ENCODE data around the gene HOGA1. TPM values are rescaled to one million over a fixed set of nuclear protein-coding genes. Genes with fewer than 3 reads are reported as not detected.
A peak's percentile ranks its signal among the peaks of the same experiment; 100 is the strongest.
"Not testable (repeated sequence)": the region's sequence is repeated elsewhere in the genome, so short reads cannot be mapped to it uniquely, and the experiment has no call there.

The HOGA1 gene
- total RNA-seq, 1 experiment from 2014 or later, result not detected

DNA sequence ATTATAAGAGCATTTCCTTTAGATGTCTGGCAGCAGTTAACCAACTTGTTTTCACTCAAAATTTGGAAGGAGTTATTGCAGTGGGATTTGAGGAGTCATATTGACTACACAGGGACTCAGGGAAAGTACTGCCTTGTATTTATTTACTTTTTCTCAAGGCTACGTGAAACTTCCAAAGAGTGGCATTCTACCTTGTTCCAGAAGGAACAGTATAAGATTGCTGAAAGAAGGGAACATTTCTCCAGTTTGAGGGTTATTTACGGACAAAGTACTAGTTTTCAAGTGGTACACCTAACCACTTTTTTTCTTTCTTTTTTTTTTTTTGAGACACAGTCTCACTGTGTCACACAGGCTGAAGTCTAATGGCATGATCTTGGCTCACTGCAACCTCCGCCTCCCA, 44.0 kb downstream of the HOGA1 start:
- no peaks in the 10 kb centered on the region for H4K20me1 ChIP-seq (ENCODE audit: insufficient read depth, low read depth, low read length)
- H3K4me3 ChIP-seq (ENCODE audit: low read length), result no peak overlapping the region
- no peak overlapping the region for H3K27ac ChIP-seq (ENCODE audit: low read length)
- H3K9me2 ChIP-seq (replicated peaks; ENCODE audit: insufficient read depth, low read length), result no peaks in the 10 kb centered on the region
- no peaks in the 10 kb centered on the region for H3K36me3 ChIP-seq (ENCODE audit: insufficient read depth, low read length)
- H3K27me3 ChIP-seq (ENCODE audit: low read length), result no peaks in the 10 kb centered on the region
- no peak overlapping the region for H3K9ac ChIP-seq (ENCODE audit: low read length)
- no peaks in the 10 kb centered on the region for H3K79me2 ChIP-seq (ENCODE audit: low read length)
- no peak for DNase-seq
- H3K4me2 ChIP-seq (ENCODE audit: low read depth, low read length, poor library complexity, severe bottlenecking), result no peak overlapping the region
- no peaks in the 10 kb centered on the region for H3K9me3 ChIP-seq (ENCODE audit: low read length)
- H2AFZ ChIP-seq (ENCODE audit: low read length), result no peak overlapping the region
- no peaks in the 10 kb centered on the region for H3K4me1 ChIP-seq (ENCODE audit: low read length)

DNA sequence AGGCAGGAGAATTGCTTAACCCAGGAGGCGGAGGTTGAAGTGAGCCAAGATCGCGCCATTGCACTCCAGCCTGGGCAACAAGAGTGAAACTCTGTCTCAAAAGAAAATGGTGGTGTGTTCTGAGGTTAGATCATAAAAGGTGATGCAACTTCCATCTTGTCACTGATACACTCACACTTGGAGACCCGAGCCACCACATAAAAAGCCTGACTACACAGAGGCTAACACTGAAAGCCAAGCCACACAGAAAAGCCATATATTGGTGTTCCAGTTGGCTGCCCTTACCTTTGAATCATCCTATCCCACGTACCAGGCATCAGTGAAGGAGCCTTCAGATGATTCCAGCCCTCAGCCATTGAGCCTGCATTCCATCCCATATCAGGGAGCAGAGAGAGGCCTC, 45.1 kb downstream of the HOGA1 start:
- no peaks in the 10 kb centered on the region for H3K27me3 ChIP-seq (ENCODE audit: low read length)
- no peak overlapping the region for H3K27ac ChIP-seq (ENCODE audit: low read length)
- H3K9me3 ChIP-seq (ENCODE audit: low read length), result no peaks in the 10 kb centered on the region
- no peak overlapping the region for H2AFZ ChIP-seq (ENCODE audit: low read length)
- H3K36me3 ChIP-seq (ENCODE audit: insufficient read depth, low read length), result no peaks in the 10 kb centered on the region
- no peak overlapping the region for H3K4me3 ChIP-seq (ENCODE audit: low read length)
- no peak overlapping the region for H3K9ac ChIP-seq (ENCODE audit: low read length)
- H4K20me1 ChIP-seq (ENCODE audit: insufficient read depth, low read depth, low read length), result no peaks in the 10 kb centered on the region
- DNase-seq, result no peak
- no peaks in the 10 kb centered on the region for H3K9me2 ChIP-seq (replicated peaks; ENCODE audit: insufficient read depth, low read length)
- H3K4me1 ChIP-seq (ENCODE audit: low read length), result no peaks in the 10 kb centered on the region
- no peak overlapping the region for H3K4me2 ChIP-seq (ENCODE audit: low read depth, low read length, poor library complexity, severe bottlenecking)
- H3K79me2 ChIP-seq (ENCODE audit: low read length), result no peaks in the 10 kb centered on the region

DNA sequence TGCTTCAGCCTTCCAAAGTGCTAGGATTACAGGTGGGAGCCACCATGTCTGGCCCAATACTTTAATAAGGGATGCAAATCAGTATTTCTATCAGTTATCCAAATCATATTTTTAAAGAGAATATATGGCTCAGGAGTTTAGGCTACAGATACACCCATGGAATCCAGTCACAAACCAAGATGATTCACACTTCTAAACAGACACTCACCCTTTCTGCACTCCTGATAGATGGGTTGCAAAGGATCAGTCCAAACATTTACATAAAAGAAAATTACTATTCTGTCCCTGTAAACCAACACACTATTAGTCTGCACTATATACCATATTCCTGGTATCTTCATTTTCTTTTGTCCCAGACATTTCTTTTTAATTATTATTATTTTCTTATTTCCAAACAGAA, 46.9 kb downstream of the HOGA1 start:
- H3K9me3 ChIP-seq (ENCODE audit: low read length), result no peaks in the 10 kb centered on the region
- no peak overlapping the region for H3K4me2 ChIP-seq (ENCODE audit: low read depth, low read length, poor library complexity, severe bottlenecking)
- no peaks in the 10 kb centered on the region for H3K9me2 ChIP-seq (replicated peaks; ENCODE audit: insufficient read depth, low read length)
- H3K27me3 ChIP-seq (ENCODE audit: low read length), result no peaks in the 10 kb centered on the region
- H3K9ac ChIP-seq (ENCODE audit: low read length), result no peak overlapping the region
- no peak overlapping the region for H3K4me3 ChIP-seq (ENCODE audit: low read length)
- no peak for DNase-seq
- H4K20me1 ChIP-seq (ENCODE audit: insufficient read depth, low read depth, low read length), result no peaks in the 10 kb centered on the region
- H2AFZ ChIP-seq (ENCODE audit: low read length), result no peak overlapping the region
- no peak overlapping the region for H3K27ac ChIP-seq (ENCODE audit: low read length)
- no peaks in the 10 kb centered on the region for H3K4me1 ChIP-seq (ENCODE audit: low read length)
- no peaks in the 10 kb centered on the region for H3K36me3 ChIP-seq (ENCODE audit: insufficient read depth, low read length)
- no peaks in the 10 kb centered on the region for H3K79me2 ChIP-seq (ENCODE audit: low read length)

DNA sequence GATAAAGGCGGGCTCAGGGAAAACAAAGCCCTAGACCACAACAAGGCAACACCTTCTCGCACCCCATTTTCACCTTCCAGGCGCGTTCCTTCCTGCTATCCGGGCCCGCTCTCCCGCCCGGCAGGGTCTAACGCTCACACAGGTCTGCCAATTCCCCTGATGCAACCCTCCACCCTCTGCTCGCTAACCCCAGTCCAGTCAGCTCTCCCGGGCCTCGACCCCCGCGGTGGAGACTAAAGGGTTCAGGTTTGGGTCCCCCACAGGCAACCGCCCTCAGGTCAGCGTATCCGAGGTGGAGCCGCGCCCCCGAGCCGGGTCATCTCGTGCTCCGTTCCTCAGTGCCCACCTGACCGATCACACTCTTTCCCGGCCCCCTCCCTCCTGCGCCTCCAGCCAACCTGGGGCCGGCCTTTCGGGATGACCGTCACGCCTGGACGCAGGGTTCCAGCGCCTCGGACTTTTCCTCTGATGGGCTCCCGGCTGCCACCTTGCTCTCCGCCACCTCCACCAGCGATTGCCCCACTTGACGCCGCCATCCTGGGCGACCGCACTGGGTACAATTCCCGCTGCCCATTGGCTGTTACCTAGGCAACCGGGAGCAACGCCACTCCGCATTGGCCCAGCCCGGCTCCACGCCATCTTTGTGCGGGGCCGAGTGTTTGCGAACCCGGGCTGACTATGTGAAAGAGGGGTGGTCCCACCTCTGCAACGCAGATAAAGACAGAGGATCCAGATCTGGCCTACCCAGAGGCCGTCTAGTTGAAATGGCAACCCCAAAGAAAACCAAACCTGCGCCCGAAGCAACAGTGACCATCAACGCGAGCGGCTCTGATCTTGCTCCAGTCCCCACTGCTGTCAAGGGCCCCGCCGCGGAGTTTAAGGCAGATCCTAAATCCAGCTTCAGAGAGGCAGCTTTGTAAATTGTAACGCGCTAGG, 49.0 kb downstream of the HOGA1 start, which contains the start of gene MORN4:
TSS of gene MORN4 (minus strand) at position 552 of the 936 bp plus-strand sequence. CDS start 13,847 bp downstream, outside the sequence.
- H3K79me2 ChIP-seq (ENCODE audit: low read length), result no peaks in the 10 kb centered on the region
- no peak within 1 kb of the TSS for H3K27ac ChIP-seq (ENCODE audit: low read length)
- no peak for DNase-seq
- H3K4me3 ChIP-seq (ENCODE audit: low read length), result no peak within 1 kb of the TSS
- no peaks in the 10 kb centered on the region for H3K36me3 ChIP-seq (ENCODE audit: insufficient read depth, low read length)
- no peaks in the 10 kb centered on the region for H4K20me1 ChIP-seq (ENCODE audit: insufficient read depth, low read depth, low read length)
- H3K9ac ChIP-seq (ENCODE audit: low read length), result no peak within 1 kb of the TSS
- H3K27me3 ChIP-seq (ENCODE audit: low read length), result no peaks in the 10 kb centered on the region
- H2AFZ ChIP-seq (ENCODE audit: low read length), result no peak within 1 kb of the TSS
- no peaks in the 10 kb centered on the region for H3K4me1 ChIP-seq (ENCODE audit: low read length)
- H3K9me2 ChIP-seq (replicated peaks; ENCODE audit: insufficient read depth, low read length), result no peaks in the 10 kb centered on the region
- H3K9me3 ChIP-seq (ENCODE audit: low read length), result no peaks in the 10 kb centered on the region
- no peak within 1 kb of the TSS for H3K4me2 ChIP-seq (ENCODE audit: low read depth, low read length, poor library complexity, severe bottlenecking)

DNA sequence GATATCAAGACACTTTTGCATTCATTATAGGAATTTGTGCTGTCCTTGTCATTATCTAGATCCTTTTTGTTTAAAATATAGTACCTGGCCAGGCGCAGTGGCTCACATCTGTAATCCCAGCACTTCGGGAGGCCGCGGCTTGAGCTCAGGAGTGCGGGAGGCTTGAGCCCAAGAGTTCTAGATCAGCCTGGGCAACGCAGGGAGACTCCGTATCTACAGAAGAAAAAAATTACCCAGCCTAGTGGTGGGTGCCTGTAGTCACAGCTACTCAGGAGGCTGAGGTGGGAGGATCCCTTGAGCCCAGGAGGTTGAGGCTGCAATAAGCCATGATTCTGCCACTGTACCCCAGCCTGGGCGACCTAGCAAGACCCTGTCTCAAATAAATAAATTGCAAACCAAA, 49.7 kb downstream of the HOGA1 start:
- Histone ChIP-seq H3K79me2 (ENCODE audit: low read length) (no peaks in the 10 kb centered on the region), H3K27me3 (ENCODE audit: low read length) (no peaks in the 10 kb centered on the region), H3K4me3 (ENCODE audit: low read length) (no peak overlapping the region), H3K9ac (ENCODE audit: low read length) (no peak overlapping the region), H3K9me3 (ENCODE audit: low read length) (no peaks in the 10 kb centered on the region), H3K4me2 (ENCODE audit: low read depth, low read length, poor library complexity, severe bottlenecking) (no peak overlapping the region), H2AFZ (ENCODE audit: low read length) (no peak overlapping the region), H3K9me2 (replicated peaks; ENCODE audit: insufficient read depth, low read length) (no peaks in the 10 kb centered on the region), H3K36me3 (ENCODE audit: insufficient read depth, low read length) (no peaks in the 10 kb centered on the region), H3K4me1 (ENCODE audit: low read length) (no peaks in the 10 kb centered on the region), H3K27ac (ENCODE audit: low read length) (no peak overlapping the region), H4K20me1 (ENCODE audit: insufficient read depth, low read depth, low read length) (no peaks in the 10 kb centered on the region)
- DNase-seq, result no peak

DNA sequence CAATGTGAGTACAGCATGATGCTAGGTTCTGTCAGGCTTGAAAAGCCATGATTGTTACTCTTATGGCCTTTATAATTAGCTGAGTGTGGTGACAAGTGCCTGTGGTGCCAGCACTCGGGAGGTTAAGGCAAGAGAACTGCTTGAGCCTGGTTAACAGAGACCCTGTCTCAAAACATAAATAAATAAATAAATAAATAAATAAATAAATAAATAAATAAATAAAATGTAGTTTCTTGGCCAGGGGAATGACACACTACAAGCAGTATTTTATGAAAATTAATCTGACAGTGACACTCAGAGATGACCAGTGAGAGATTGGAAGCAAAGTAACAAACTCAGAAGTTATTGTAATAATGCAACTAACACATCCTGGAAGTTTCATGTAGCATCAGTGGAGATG, 51.4 kb downstream of the HOGA1 start:
- no peaks in the 10 kb centered on the region for H3K9me2 ChIP-seq (replicated peaks; ENCODE audit: insufficient read depth, low read length)
- no peaks in the 10 kb centered on the region for H3K79me2 ChIP-seq (ENCODE audit: low read length)
- H4K20me1 ChIP-seq (ENCODE audit: insufficient read depth, low read depth, low read length), result no peaks in the 10 kb centered on the region
- H3K27me3 ChIP-seq (ENCODE audit: low read length), result no peaks in the 10 kb centered on the region
- no peak overlapping the region for H3K4me3 ChIP-seq (ENCODE audit: low read length)
- H3K9me3 ChIP-seq (ENCODE audit: low read length), result no peaks in the 10 kb centered on the region
- no peaks in the 10 kb centered on the region for H3K4me1 ChIP-seq (ENCODE audit: low read length)
- no peak overlapping the region for H3K27ac ChIP-seq (ENCODE audit: low read length)
- DNase-seq, result no peak
- no peak overlapping the region for H2AFZ ChIP-seq (ENCODE audit: low read length)
- no peaks in the 10 kb centered on the region for H3K36me3 ChIP-seq (ENCODE audit: insufficient read depth, low read length)
- no peak overlapping the region for H3K9ac ChIP-seq (ENCODE audit: low read length)
- no peak overlapping the region for H3K4me2 ChIP-seq (ENCODE audit: low read depth, low read length, poor library complexity, severe bottlenecking)

DNA sequence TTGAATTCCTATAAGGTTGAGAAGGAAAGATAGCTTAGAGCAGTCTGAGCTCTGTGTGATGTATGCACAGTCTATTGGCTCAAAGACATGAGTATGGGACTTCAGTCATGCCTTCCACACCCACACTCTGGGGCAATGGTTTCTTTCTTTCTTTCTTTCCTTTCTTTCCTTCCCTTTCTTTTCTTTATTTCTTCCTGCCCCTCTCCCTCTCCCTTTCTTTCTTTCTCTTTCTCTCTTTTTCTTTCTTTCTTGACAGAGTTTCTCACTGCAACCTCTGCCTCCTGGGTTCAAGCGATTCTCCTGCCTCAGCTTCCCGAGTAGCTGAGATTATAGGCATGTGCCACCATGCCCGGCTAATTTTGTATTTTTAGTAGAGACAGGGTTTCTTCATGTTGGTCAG, 54.9 kb downstream of the HOGA1 start:
- not testable (repeated sequence) for H2AFZ ChIP-seq (ENCODE audit: low read length); H3K4me1 ChIP-seq (ENCODE audit: low read length); H3K9me3 ChIP-seq (ENCODE audit: low read length); H3K9me2 ChIP-seq (replicated peaks; ENCODE audit: insufficient read depth, low read length); H3K4me2 ChIP-seq (ENCODE audit: low read depth, low read length, poor library complexity, severe bottlenecking); H3K27me3 ChIP-seq (ENCODE audit: low read length); DNase-seq; H3K9ac ChIP-seq (ENCODE audit: low read length); H4K20me1 ChIP-seq (ENCODE audit: insufficient read depth, low read depth, low read length); H3K36me3 ChIP-seq (ENCODE audit: insufficient read depth, low read length); H3K27ac ChIP-seq (ENCODE audit: low read length); H3K4me3 ChIP-seq (ENCODE audit: low read length)
- peaks cover 24% of the 10 kb centered on the region for H3K79me2 ChIP-seq (ENCODE audit: low read length)

DNA sequence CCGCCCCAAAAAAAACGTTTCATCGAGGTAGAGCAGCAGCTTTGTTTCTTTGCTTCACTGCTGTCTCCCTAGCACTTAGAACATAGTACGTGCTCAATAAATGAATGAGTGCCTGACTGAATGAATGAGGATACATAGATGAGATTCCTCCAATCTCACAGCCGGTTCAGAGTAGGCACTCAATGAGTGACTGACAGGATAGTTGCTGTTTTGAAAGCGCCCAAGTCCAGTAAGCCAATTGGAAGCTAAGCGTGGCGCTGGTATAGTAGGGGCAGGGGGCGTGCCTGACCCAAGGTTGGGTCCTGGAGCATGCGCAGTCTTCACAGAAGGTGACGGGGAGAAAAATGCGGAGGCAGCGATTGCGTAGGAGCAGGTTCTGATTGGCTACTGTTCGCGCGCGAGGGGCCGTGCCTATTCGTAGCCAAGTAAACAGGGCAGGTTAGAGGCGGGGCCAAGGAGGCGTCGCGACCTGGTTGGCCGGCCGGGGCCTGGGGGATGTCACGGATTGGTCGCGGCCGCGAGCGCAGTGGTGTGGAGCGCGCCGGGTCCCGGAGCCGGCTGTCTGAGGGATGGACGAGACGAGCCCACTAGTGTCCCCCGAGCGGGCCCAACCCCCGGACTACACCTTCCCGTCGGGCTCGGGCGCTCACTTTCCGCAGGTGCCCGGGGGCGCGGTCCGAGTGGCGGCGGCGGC, 56.1 kb downstream of the HOGA1 start, which contains the start of gene PI4K2A:
TSS of gene PI4K2A (plus strand) at position 498 of the 694 bp plus-strand sequence. CDS start at position 570, 72 bp downstream.
- Histone ChIP-seq H3K4me2 (ENCODE audit: low read depth, low read length, poor library complexity, severe bottlenecking) (peak within 1 kb of the TSS; percentile 75), H3K27ac (ENCODE audit: low read length) (0 out of 2 replicates have a peak within 1 kb of the TSS, but pooled peaks have one; percentile 37), H3K79me2 (ENCODE audit: low read length) (peaks cover 27% of the 10 kb centered on the region), H3K4me3 (ENCODE audit: low read length) (peak within 1 kb of the TSS; percentile 88), H3K36me3 (ENCODE audit: insufficient read depth, low read length) (no peaks in the 10 kb centered on the region), H3K9me2 (replicated peaks; ENCODE audit: insufficient read depth, low read length) (no peaks in the 10 kb centered on the region), H2AFZ (ENCODE audit: low read length) (no peak within 1 kb of the TSS), H3K27me3 (ENCODE audit: low read length) (no peaks in the 10 kb centered on the region), H3K4me1 (ENCODE audit: low read length) (peaks cover 7% of the 10 kb centered on the region), H3K9me3 (ENCODE audit: low read length) (no peaks in the 10 kb centered on the region), H3K9ac (ENCODE audit: low read length) (peak within 1 kb of the TSS; percentile 84), H4K20me1 (ENCODE audit: insufficient read depth, low read depth, low read length) (no peaks in the 10 kb centered on the region; the same call in 1 of the 2 replicates)
- DNase-seq, result peak; percentile 97
